GM23248 (cell line): ENCODE measurements around the gene KEL. TPM values are rescaled to one million over a fixed set of nuclear protein-coding genes. Genes with fewer than 3 reads are reported as not detected.

ENCODE experiments used
- DNase-seq: peaks from one replicate; pipeline ENCODE4 v3.0.0-alpha.2; 2015
- H2AFZ ChIP-seq: fragments of 200-600 bp; sonication (generic); 2 replicates; pipeline ENCODE4 v1.6.1; 2016; ENCODE audit warnings: antibody characterized with exemption
- H3F3A ChIP-seq: fragments of 200-600 bp; sonication (generic); 2 replicates; pipeline ENCODE4 v1.6.1; 2016; ENCODE audit warnings: mild to moderate bottlenecking, antibody characterized with exemption, mixed run types; ENCODE audit not compliant: insufficient read depth
- H3K27ac ChIP-seq: fragments of 200-600 bp; sonication (generic); 2 replicates; pipeline ENCODE4 v1.5.1; 2016; ENCODE audit warnings: mild to moderate bottlenecking
- H3K27me3 ChIP-seq: fragments of 200-600 bp; sonication (generic); replicated peaks from 2 replicates; pipeline ENCODE4 v1.6.1; 2016; ENCODE audit warnings: mild to moderate bottlenecking; ENCODE audit not compliant: insufficient read depth
- H3K36me3 ChIP-seq: fragments of 200-600 bp; sonication (generic); 2 replicates; pipeline ENCODE4 v1.6.1; 2016; ENCODE audit warnings: low read depth, mild to moderate bottlenecking
- H3K4me1 ChIP-seq: fragments of 200-600 bp; sonication (generic); 2 replicates; pipeline ENCODE4 v1.6.1; 2016; ENCODE audit warnings: mild to moderate bottlenecking; ENCODE audit not compliant: insufficient read depth
- H3K4me2 ChIP-seq: fragments of 200-600 bp; sonication (generic); one replicate; pipeline ENCODE4 v1.6.1; 2016; ENCODE audit warnings: mild to moderate bottlenecking; ENCODE audit not compliant: unreplicated experiment
- H3K4me3 ChIP-seq: fragments of 200-600 bp; sonication (generic); 2 replicates; pipeline ENCODE4 v1.5.1; 2016; ENCODE audit warnings: mild to moderate bottlenecking
- H3K79me2 ChIP-seq: fragments of 200-600 bp; sonication (generic); 2 replicates; pipeline ENCODE4 v1.6.1; 2016; ENCODE audit warnings: mild to moderate bottlenecking; ENCODE audit not compliant: insufficient read depth
- H3K9ac ChIP-seq: fragments of 200-600 bp; sonication (generic); 2 replicates; pipeline ENCODE4 v1.6.1; 2016; ENCODE audit warnings: mild to moderate bottlenecking
- H3K9me2 ChIP-seq: fragments of 200-600 bp; sonication (generic); 2 replicates; pipeline ENCODE4 v1.6.1; 2016; ENCODE audit warnings: mixed run types, mild to moderate bottlenecking, moderate library complexity; ENCODE audit not compliant: insufficient read depth
- H3K9me3 ChIP-seq: fragments of 200-600 bp; sonication (generic); one replicate; pipeline ENCODE4 v1.6.1; 2017; ENCODE audit warnings: low read depth
- H4K20me1 ChIP-seq: fragments of 200-600 bp; sonication (generic); 2 replicates; pipeline ENCODE4 v1.6.0; 2016; ENCODE audit not compliant: insufficient read depth
- EZH2 ChIP-seq: fragments of 200-600 bp; sonication (generic); IDR thresholded peaks from 2 replicates; pipeline ENCODE4 v1.6.1; 2018; ENCODE audit warnings: antibody characterized with exemption, mild to moderate bottlenecking; ENCODE audit not compliant: insufficient read depth, poor library complexity, severe bottlenecking
- EZH2phosphoT487 ChIP-seq: fragments of 200-600 bp; sonication (generic); IDR thresholded peaks from 2 replicates; pipeline ENCODE4 v1.6.1; 2018; ENCODE audit warnings: antibody characterized with exemption, moderate library complexity, mild to moderate bottlenecking, low read depth; ENCODE audit not compliant: insufficient read depth
- WGBS, 2 experiments: methylation state at CpG; one replicate each; pipeline ENCODE4 v1.1.6; 2015 to 2017; ENCODE audit warnings: low lambda C conversion rate in 2 of 2, low coverage in 1 of 2; ENCODE audit errors: missing lambda C conversion rate in 2 of 2; 5-methylcytosine and 5-hydroxymethylcytosine counted together
- in situ Hi-C: fragments of 300-500 bp; cut with MboI; formaldehyde crosslinking; loops from 2 replicates; pipeline ENCODE4 v1.15.0; 2020
- polyA plus RNA-seq: library from polyadenylated mRNA; unstranded; fragments of >200 nt; fragmentation: Nextera tagmentation; extraction: Ambion mirVana; gene quantifications from 2 replicates; pipeline ENCODE4 v1.2.1, GENCODE V29; 2016
- total RNA-seq: library from RNA; depleted of rRNA; stranded (reverse); fragments of >200 nt; shearing (Covaris generic); gene quantifications from 2 replicates; pipeline ENCODE4 v1.2.3, GENCODE V29; 2014

The KEL gene
- total and polyA plus RNA-seq, 2 experiments from 2014 or later: not detected

DNA sequence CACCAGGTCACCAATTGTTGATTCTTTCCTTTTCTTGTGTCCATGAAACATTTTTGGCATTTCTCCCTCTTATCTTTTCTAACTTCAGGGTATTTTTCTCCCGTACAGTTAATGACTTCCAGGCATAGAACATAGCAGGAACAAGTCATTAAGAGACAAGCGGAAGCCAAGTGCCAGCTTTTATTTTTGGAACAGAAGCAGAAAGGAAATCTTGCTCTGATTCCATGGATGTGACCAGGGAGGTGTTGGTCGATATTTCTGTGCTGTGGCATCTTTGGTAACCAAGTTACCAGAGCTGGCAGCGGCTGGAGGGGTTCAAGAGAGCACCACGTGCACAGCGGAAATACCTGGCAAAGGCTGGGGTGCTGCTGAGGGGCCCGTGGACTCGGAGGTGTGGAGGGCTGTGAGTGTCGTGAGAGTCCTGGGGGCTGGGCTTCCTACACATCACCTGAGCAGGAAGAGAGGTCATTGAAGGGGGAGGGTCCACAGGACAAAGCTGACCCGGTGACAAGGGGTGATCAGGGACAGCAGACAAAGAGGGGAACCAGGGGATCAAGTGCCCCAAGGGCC is 21.1 kb downstream of the KEL start:
- peaks cover 10% of the 10 kb centered on the region; the same call in 1 of the 2 replicates for H3K27me3 ChIP-seq
- H3K9me3 ChIP-seq: no peaks in the 10 kb centered on the region
- WGBS, 2 experiments: 14 to 18% methylated on average over 10 of the region's 10 CpGs
- no peak overlapping the region for H3K27ac ChIP-seq
- H3K79me2 ChIP-seq: no peaks in the 10 kb centered on the region
- H4K20me1 ChIP-seq: no peaks in the 10 kb centered on the region
- H2AFZ ChIP-seq: no peak overlapping the region
- H3K9ac ChIP-seq: no peak overlapping the region
- no peaks in the 10 kb centered on the region for H3F3A ChIP-seq
- H3K36me3 ChIP-seq: no peaks in the 10 kb centered on the region
- no peak for DNase-seq
- no peak overlapping the region for H3K4me3 ChIP-seq
- no peaks in the 10 kb centered on the region for H3K4me1 ChIP-seq
- TF ChIP-seq EZH2phosphoT487: no peak
- TF ChIP-seq EZH2: no peak
- no peaks in the 10 kb centered on the region for H3K9me2 ChIP-seq
- in situ Hi-C loops: no loop called here
- no peak overlapping the region for H3K4me2 ChIP-seq

DNA sequence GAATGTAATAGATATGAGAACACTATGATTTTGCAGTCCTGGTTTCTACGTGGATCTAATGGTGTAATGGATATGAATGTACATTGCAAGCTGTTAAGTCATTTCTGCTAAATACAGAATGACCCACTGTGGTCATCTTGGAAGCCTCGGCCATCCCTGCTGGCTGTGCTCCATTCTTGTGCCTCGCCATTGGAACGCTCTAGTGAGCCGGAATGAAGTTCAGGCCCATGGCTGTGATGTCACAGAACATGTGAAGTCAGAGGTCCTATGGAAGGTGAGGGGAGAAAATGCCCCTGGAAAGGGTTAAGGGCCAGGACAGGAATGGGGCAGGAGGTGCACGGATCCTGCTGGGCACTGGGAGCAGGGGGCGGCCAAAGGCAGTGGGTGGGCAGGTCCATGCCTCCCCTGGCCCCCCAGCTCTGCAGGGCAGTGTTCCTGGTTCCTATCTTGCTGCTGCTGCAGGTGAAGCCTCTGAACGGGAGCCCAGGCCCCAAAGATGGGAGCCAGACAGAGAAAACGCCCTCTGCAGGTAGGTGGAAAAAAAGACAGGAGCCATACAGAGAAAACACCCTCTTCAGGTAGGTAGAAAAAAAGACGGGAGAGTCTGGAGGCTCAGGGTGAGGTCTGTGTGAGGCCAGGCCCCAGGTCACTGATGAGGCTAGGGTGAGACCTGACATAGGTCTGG is 22.8 kb downstream of the KEL start, which contains the start of gene LLCFC1:
Gene LLCFC1 (plus strand): TSS at position 259 of the 685 bp plus-strand sequence. CDS start 138 bp downstream, at position 397.
- H3K4me1 ChIP-seq: no peaks in the 10 kb centered on the region
- TF ChIP-seq EZH2phosphoT487 (no peak), EZH2 (no peak)
- H3K4me2 ChIP-seq: no peak within 1 kb of the TSS
- no peaks in the 10 kb centered on the region for H3K36me3 ChIP-seq
- no peaks in the 10 kb centered on the region for H3K9me2 ChIP-seq
- H3K27ac ChIP-seq: no peak within 1 kb of the TSS
- no peak within 1 kb of the TSS for H2AFZ ChIP-seq
- H3K4me3 ChIP-seq: no peak within 1 kb of the TSS
- no peak for DNase-seq
- no peaks in the 10 kb centered on the region for H4K20me1 ChIP-seq
- no peaks in the 10 kb centered on the region for H3F3A ChIP-seq
- in situ Hi-C loops: no loop called here
- H3K9me3 ChIP-seq: no peaks in the 10 kb centered on the region
- H3K79me2 ChIP-seq: no peaks in the 10 kb centered on the region
- no peak within 1 kb of the TSS for H3K9ac ChIP-seq
- WGBS, 2 experiments: 30 to 32% methylated on average over 10 of the region's 10 CpGs
- peaks cover 10% of the 10 kb centered on the region; the same call in 1 of the 2 replicates for H3K27me3 ChIP-seq

DNA sequence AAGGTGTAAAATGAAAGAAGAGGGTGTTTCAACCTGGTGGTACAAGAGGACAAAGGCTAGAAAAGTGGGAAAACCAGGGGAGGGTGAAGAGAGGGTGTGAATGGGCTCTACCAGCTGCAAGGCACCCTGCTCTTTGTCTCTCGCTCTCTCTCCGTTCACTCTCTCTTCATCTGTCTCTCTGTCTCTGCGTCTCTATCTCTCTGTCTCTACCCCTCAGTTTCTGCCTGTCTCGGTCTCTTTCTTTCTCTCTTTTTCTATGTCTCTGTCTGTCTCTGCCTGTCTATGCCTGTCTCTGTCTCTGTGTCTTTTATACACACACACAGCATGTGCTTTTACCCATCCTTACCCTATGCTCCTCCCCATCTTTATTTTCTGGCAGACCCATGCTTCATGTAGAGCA is 23.6 kb downstream of the KEL start:
- Histone ChIP-seq H3K36me3 (no peaks in the 10 kb centered on the region), H3K9ac (no peak overlapping the region), H2AFZ (no peak overlapping the region), H4K20me1 (no peaks in the 10 kb centered on the region), H3K27me3 (peaks cover 10% of the 10 kb centered on the region; the same call in 1 of the 2 replicates), H3K9me2 (no peaks in the 10 kb centered on the region), H3K79me2 (no peaks in the 10 kb centered on the region), H3K4me1 (no peaks in the 10 kb centered on the region), H3K9me3 (no peaks in the 10 kb centered on the region), H3K27ac (no peak overlapping the region), H3K4me3 (no peak overlapping the region), H3F3A (no peaks in the 10 kb centered on the region), H3K4me2 (no peak overlapping the region)
- DNase-seq: no peak
- in situ Hi-C loops: no loop called here
- TF ChIP-seq EZH2phosphoT487 (no peak), EZH2 (no peak)
- 51 to 63% methylated on average over 4 of the region's 4 CpGs for WGBS, 2 experiments

DNA sequence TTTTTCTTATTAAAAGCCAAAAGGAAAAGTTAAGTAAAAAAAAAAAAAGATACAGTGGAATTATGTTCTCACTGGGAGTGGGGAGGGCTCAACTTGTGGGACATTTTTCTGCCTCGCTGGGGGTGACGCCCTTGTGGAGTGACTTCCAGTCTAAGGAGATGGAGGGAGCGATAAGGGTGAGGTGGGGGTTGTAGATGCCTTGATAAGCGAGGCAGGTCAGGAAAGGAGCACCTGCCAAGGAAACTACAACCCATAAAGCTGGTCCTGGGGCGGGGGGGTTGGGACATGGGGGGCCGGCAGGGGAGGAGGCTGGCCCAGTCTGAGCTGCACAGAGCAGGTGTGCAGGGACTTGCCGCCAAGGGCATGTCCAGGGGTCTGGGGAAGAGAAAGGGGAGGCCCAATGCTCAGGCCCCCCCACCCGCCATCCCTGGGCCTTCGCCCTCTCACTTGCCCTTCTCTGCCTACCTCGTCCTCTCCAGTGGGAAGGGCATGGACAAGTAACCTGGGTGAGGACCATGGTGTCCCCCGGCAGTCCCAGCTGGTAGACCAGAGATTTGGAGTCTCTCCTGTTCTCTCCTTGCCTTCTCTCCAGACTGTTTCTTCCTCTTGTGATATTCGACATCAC is 26.1 kb downstream of the KEL start:
- no peak overlapping the region for H2AFZ ChIP-seq
- H3K4me3 ChIP-seq: no peak overlapping the region
- H3K27ac ChIP-seq: no peak overlapping the region
- H3K9ac ChIP-seq: no peak overlapping the region
- WGBS, 2 experiments: 27 to 34% methylated on average over 10 to 12 of the region's 12 CpGs
- no peak overlapping the region for H3K4me2 ChIP-seq
- H3K27me3 ChIP-seq: peaks cover 6% of the 10 kb centered on the region; the same call in 1 of the 2 replicates
- no peak for DNase-seq
- no peaks in the 10 kb centered on the region for H3K9me3 ChIP-seq
- H3K9me2 ChIP-seq: no peaks in the 10 kb centered on the region
- no peaks in the 10 kb centered on the region for H3K36me3 ChIP-seq
- H4K20me1 ChIP-seq: no peaks in the 10 kb centered on the region
- H3F3A ChIP-seq: no peaks in the 10 kb centered on the region
- in situ Hi-C loops: no loop called here
- no peaks in the 10 kb centered on the region for H3K4me1 ChIP-seq
- TF ChIP-seq EZH2phosphoT487 (no peak), EZH2 (no peak)
- H3K79me2 ChIP-seq: no peaks in the 10 kb centered on the region
